NOMO-1 (cell line): ENCODE results near the gene CPEB4.

ENCODE experiments used
- DNase-seq, 2 experiments: peaks; one replicate each; lab custom pipeline; 2025; ENCODE audit not compliant: unreplicated experiment in 2 of 2; lab: John Stamatoyannopoulos, UW

Gene CPEB4

GRCh38 chr5:173971681-173972345, 83.7 kb downstream of the CPEB4 start:
- no peak for DNase-seq

DNA sequence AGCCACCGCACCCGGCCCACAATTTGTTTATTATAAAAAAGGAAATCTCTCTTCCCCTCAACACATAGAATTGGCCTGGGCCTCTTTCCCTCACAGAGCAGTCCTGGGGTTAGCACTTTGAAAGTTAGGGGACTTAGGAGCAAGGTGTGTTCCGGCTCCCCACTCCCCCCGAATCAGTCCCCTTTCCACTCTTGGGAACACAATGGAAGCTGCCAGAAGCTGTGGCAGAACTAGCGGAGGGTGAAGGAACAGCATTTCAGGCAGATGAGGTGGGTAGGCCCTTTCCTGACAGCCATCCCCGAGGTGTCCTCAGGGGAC, 84.4 kb downstream of the CPEB4 start:
- DNase-seq = no peak

- DNase-seq = peak; percentile 28 to 63
Measured at GRCh38 chr5:173972925-173973615, 84.9 kb downstream of the CPEB4 start.

DNA sequence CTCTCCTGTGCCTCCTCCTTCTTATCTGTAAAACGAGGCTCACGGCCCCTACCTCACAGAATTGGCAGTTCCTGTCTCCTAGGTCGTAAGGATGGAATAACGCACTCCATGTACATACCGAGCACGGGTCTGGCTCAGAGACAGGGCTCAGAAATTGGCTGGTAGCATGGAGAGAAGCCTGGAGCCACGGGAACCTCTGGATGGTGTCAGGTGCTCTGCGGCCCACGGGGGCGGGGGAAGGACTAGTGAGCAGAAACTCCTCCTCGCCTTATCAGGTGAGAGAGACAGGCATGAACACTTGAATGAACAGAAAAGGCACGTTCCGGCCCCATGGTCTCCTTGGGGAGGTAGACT, 85.4 kb downstream of the CPEB4 start:
- no peak for DNase-seq

GRCh38 chr5:173974688-173975239, 86.6 kb downstream of the CPEB4 start:
- peak; percentile 19 to 24 for DNase-seq

DNA sequence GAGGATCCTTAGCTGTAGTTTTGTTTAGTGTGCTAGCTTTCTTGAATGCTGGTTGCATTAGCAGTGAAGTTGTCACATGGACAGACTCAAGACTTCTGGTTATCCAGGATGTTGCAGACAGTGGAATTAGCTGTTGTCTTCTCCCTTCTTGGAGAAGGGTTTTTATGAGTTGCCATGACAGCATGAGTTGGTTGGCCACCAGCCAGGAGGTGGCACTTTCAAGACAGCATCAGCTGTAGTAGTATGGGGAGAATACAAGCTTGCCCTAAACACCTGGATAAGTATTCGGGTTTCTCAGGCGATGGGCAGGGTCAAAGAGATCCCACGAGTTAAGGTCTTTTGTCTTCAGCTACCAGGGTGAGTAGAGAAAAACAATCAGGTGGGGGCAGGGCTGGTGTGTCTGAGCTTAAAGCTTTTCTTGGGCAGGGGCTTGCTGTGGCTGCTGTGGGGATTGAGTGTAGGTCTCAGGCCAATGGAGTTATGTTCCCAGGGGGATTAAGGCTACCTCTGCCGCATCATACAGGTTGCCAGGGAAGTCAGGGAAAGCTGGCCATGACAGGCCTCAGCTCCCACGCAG, 93.1 kb downstream of the CPEB4 start:
- no peak for DNase-seq

GRCh38 chr5:173984218-173984617, 96.1 kb downstream of the CPEB4 start:
- no peak for DNase-seq

GRCh38 chr5:173988554-173989431, 100.6 kb downstream of the CPEB4 start, which contains the start of gene C5orf47:
C5orf47 (plus strand) TSS chr5:173989170; CDS start chr5:173989264, 94 bp downstream.
- no peak for DNase-seq

DNA sequence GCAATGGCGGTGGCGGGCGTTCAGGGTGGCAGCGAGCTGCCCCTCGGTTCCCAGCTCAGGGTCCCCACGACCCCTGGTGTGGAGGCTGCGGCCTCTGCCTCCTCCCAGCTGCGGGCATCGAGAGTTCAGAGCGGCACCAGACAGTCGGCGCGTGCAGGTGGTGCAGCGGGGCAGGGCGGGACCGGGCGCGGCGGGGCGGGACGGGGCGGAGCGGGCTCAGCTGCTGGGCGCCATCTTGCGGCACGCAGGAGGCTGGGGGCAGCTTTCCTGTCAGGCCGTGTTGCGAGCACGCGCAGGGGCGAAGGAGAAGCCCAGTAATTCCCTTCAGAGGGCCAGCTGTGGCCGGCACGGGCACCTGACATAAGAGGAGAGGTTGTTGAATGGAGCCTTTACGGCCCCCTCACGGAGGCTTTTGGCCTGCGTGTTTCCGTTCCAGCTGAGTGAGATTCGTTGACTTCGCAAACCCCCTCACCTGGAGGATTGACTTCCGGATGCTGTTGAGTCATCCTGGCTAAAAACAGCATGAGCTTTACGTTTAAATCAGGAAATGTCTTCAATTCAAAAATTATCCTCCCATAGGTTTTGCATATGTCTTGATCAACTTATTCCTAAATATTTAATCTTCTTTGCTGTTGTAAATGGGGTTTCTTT, 101.4 kb downstream of the CPEB4 start:
- no peak for DNase-seq

DNA sequence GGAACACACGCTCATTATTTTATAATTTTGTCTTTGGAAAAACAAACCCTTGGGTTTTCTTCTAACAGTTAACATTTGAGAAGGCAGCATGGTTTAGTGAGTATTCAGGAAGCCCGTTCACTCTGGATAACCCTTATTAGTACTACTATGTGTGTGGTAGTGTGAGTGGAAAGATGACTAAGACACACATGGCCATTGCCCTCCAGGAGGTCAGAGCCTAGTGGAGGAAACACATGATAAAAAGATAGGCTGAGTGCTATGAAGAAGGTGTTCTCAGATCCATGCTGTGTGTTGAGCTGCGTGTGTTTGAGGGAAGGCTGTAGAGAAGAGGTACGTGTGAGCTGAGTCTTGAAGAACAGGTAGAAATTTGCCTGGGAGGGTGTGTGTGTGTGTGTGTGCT, 109.2 kb downstream of the CPEB4 start:
- DNase-seq = no peak

GRCh38 chr5:173998531-173998930, 110.4 kb downstream of the CPEB4 start:
- DNase-seq = no peak

DNA sequence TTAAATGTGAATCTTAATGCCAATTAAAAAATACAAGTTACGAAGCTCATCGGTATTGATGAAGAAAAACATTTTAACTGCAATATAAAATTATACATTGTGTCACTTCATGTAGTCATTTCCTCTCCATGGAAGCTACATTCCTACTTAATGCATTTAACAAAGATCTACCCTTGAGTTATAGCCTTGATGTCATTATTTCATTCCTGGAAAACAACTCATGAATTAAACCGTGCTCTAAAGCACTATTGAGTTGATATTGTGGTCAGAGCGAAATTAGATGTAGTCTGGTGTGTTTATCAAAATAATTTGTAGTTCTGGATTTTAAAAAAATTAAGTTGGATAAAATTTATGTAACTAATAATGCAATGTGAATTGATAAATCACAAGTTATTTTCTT, 111.9 kb downstream of the CPEB4 start:
- no peak for DNase-seq

DNA sequence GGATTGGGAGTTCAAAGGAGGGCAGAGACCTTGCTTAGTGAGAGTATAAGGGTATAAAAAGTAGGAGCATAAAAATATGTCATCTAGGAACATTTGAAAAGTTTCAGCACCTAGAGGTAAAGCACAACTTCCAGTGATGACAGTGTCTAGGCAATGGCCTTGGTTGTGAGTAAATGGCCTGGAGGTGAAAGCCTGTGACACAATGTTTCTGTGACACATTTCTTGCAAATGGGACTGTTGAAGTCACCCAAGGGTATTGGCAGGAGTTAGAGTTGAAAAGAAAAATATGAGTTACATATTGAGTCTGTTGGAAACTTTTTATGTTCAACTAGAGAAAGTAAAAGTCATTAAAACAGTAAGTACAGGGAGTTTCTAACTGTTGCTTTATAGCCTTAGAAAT, 115.6 kb downstream of the CPEB4 start:
- DNase-seq = no peak

GRCh38 chr5:174008922-174009321, 120.8 kb downstream of the CPEB4 start:
- no peak for DNase-seq

DNA sequence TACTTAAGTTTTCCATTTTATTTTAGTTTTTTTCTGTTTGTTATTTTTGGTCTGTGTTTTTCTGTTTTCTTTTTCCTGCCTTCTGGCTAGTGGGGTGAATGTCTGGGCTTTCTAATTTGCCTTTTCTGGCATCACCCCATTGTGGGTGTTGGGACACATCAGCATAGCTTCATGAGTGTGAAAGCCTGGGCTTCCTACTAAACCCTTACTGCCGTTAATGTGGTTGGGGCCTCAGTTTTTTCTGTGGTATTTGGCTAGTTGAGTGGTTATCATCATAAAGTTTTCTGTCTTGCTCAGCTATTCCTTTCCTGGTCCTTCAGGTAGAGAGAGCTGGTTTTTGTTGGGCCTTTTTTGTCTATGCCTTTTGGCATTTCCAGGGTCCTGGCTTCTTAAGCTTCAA, 122.2 kb downstream of the CPEB4 start:
- no peak for DNase-seq

GRCh38 chr5:174011441-174011840, 123.3 kb downstream of the CPEB4 start:
- DNase-seq = no peak
